Kidney epithelial cell (primary cell): ENCODE measurements around the gene ARHGAP22. TPM values are rescaled to one million over a fixed set of nuclear protein-coding genes. Genes with fewer than 3 reads are reported as not detected.

Experiments
- DNase-seq: peaks from one replicate; pipeline ENCODE4 v3.0.0-alpha.2; 2010; ENCODE audit warnings: low read depth
- H3K27me3 ChIP-seq: 2 replicates; pipeline ENCODE4 v1.6.0; 2011; ENCODE audit warnings: low read length; ENCODE audit not compliant: control insufficient read depth, insufficient read depth
- H3K36me3 ChIP-seq: 2 replicates; pipeline ENCODE4 v1.5.1; 2011; ENCODE audit warnings: low read length; ENCODE audit not compliant: control insufficient read depth, insufficient read depth
- H3K4me3 ChIP-seq: 2 replicates; pipeline ENCODE4 v1.5.1; 2011; ENCODE audit warnings: low read depth, mild to moderate bottlenecking, control low read depth, low read length
- CTCF ChIP-seq: IDR thresholded peaks from 2 replicates; pipeline ENCODE4 v1.5.1; 2011; ENCODE audit warnings: mild to moderate bottlenecking, moderate library complexity, low read length, control low read depth, inconsistent platforms; ENCODE audit not compliant: insufficient read depth, poor library complexity, severe bottlenecking
- total RNA-seq: library from RNA; depleted of rRNA; stranded (reverse); fragments of >200 nt; gene quantifications from 2 replicates; pipeline ENCODE4 v1.2.3, GENCODE V29; 2015

Gene ARHGAP22
- total RNA-seq, 1 donor from 2014 or later, result 7.0 TPM

GRCh38 chr10:48450741-48451466, 154.0 kb downstream of the ARHGAP22 start:
- Histone ChIP-seq H3K4me3 (no peak overlapping the region), H3K36me3 (no peaks in the 10 kb centered on the region), H3K27me3 (no peaks in the 10 kb centered on the region)
- no peak for DNase-seq
- TF ChIP-seq CTCF, result no peak

- Histone ChIP-seq H3K36me3 (no peaks in the 10 kb centered on the region), H3K27me3 (no peaks in the 10 kb centered on the region), H3K4me3 (no peak overlapping the region)
- no peak for TF ChIP-seq CTCF
- no peak for DNase-seq
Observed at GRCh38 chr10:48450233-48450740, 154.6 kb downstream of the ARHGAP22 start.

GRCh38 chr10:48449501-48450232, 155.2 kb downstream of the ARHGAP22 start:
- H3K4me3 ChIP-seq, result no peak overlapping the region
- DNase-seq, result no peak
- H3K36me3 ChIP-seq, result no peaks in the 10 kb centered on the region
- no peak for TF ChIP-seq CTCF
- no peaks in the 10 kb centered on the region for H3K27me3 ChIP-seq

- Histone ChIP-seq H3K36me3 (no peaks in the 10 kb centered on the region), H3K4me3 (no peak overlapping the region), H3K27me3 (no peaks in the 10 kb centered on the region)
- no peak for DNase-seq
- TF ChIP-seq CTCF, result no peak
Observed at GRCh38 chr10:48448796-48449195, 156.1 kb downstream of the ARHGAP22 start.

GRCh38 chr10:48447356-48448215, 157.3 kb downstream of the ARHGAP22 start:
- Histone ChIP-seq H3K27me3 (no peaks in the 10 kb centered on the region), H3K36me3 (no peaks in the 10 kb centered on the region), H3K4me3 (no peak overlapping the region)
- no peak for DNase-seq
- TF ChIP-seq CTCF, result no peak
